Endometrial microvascular endothelial cells (primary cell): Measurements from ENCODE around the gene AQP6. TPM values are rescaled to one million over a fixed set of nuclear protein-coding genes. Genes with fewer than 3 reads are reported as not detected.

ENCODE experiments used
- in situ Hi-C: cut with HindIII; loops from 2 replicates; pipeline ENCODE4 v1.10.0; 2017; ENCODE audit warnings: low sequenced_read_pairs, low pct_unique_long_range_greater_than_20kb; ENCODE audit errors: inconsistent ontology term
- total RNA-seq: library from RNA; depleted of rRNA; stranded (reverse); fragments of >200 nt; gene quantifications from one replicate; pipeline ENCODE4 v1.2.3, GENCODE V29; 2015; ENCODE audit errors: inconsistent ontology term

AQP6 gene
- total RNA-seq, 1 donor from 2014 or later, result not detected

GRCh38 chr12:49941556-49942511 lies 30.9 kb upstream of the AQP6 start:
- in situ Hi-C loops, result no loop called here

GRCh38 chr12:49942512-49942893 lies 30.2 kb upstream of the AQP6 start:
- in situ Hi-C loops, result no loop called here

- in situ Hi-C loops, result no loop called here
Measured at GRCh38 chr12:49942921-49943624, 29.7 kb upstream of the AQP6 start.

GRCh38 chr12:49943625-49943960 lies 29.2 kb upstream of the AQP6 start:
- in situ Hi-C loops, result no loop called here

- in situ Hi-C loops, result no loop called here
Measured at GRCh38 chr12:49944046-49944445, 28.7 kb upstream of the AQP6 start.

GRCh38 chr12:49944718-49945117 lies 28.0 kb upstream of the AQP6 start:
- in situ Hi-C loops, result no loop called here

- in situ Hi-C loops, result no loop called here
Measured at GRCh38 chr12:49945394-49946080, 27.2 kb upstream of the AQP6 start.

- in situ Hi-C loops, result no loop called here
Measured at GRCh38 chr12:49946086-49946485, 26.7 kb upstream of the AQP6 start.

GRCh38 chr12:49946497-49946896 lies 26.2 kb upstream of the AQP6 start:
- in situ Hi-C loops, result no loop called here

GRCh38 chr12:49947593-49948226 lies 25.0 kb upstream of the AQP6 start:
- in situ Hi-C loops, result no loop called here

GRCh38 chr12:49948866-49949845 lies 23.6 kb upstream of the AQP6 start:
- in situ Hi-C loops, result no loop called here

GRCh38 chr12:49949866-49950265 lies 22.9 kb upstream of the AQP6 start:
- in situ Hi-C loops, result no loop called here

GRCh38 chr12:49950273-49951251 lies 22.2 kb upstream of the AQP6 start, which contains the start of gene AQP2:
Gene AQP2, plus strand, starts transcription at chr12:49950737. Its CDS starts 94 bp downstream, at chr12:49950831.
- in situ Hi-C loops, result no loop called here

- in situ Hi-C loops, result no loop called here
Measured at GRCh38 chr12:49951411-49952240, 21.1 kb upstream of the AQP6 start.

GRCh38 chr12:49952391-49953055 lies 20.2 kb upstream of the AQP6 start:
- in situ Hi-C loops, result no loop called here

- in situ Hi-C loops, result no loop called here
Measured at GRCh38 chr12:49953151-49953550, 19.6 kb upstream of the AQP6 start.
